ENCODE results near the gene CALM1. TPM values are rescaled to one million over a fixed set of nuclear protein-coding genes. Genes with fewer than 3 reads are reported as not detected.

The CALM1 gene
- total and polyA plus RNA-seq, 2 donors (not counting 3 experiments of a cell fraction or from before 2014, with no cell fraction given): 476 to 731 TPM

- H3K36me3 ChIP-seq (ENCODE audit: control insufficient read depth in 2 of 2, extremely low read depth in 1 of 2, insufficient read depth in 2 of 2, low read length in 2 of 2): no peaks in the 10 kb centered on the region
- peak; percentile 74 for FAIRE-seq
- peak overlapping the region; percentile 97 for H3K27ac ChIP-seq (ENCODE audit: insufficient read depth, low read depth, low read length)
- no peaks in the 10 kb centered on the region for H3K79me2 ChIP-seq (ENCODE audit: control insufficient read depth, insufficient read depth, low read length)
- TSS peak; percentile 90 for BruUV-seq (replicated peaks)
- peak overlapping the region; percentile 16 to 49 (median 36) for H3K4me3 ChIP-seq (replicated peaks in 1 of 3; ENCODE audit: insufficient read depth in 1 of 3, low read depth in 1 of 3, low read length in 3 of 3)
- no peaks in the 10 kb centered on the region for H3K9me1 ChIP-seq (replicated peaks; ENCODE audit: control insufficient read depth, extremely low read depth, insufficient read depth, low read length)
- peak overlapping the region; percentile 71 for H2AFZ ChIP-seq (ENCODE audit: low read depth, low read length)
- no peaks in the 10 kb centered on the region for H4K20me1 ChIP-seq (replicated peaks; ENCODE audit: control insufficient read depth, extremely low read depth, insufficient read depth, low read length)
- intact Hi-C loops (cut with micrococcal nuclease): loop anchor here (1.0 to 5.0 kb wide), 7 partner anchors 13 to 429 kb away; partner anchors contain the start of genes CALM1, EFCAB11, NRDE2 and TDP1
- peak overlapping the region; percentile 100 for H3K9ac ChIP-seq (replicated peaks; ENCODE audit: extremely low read depth, insufficient read depth, low read length)
- no peaks in the 10 kb centered on the region for H3K9me3 ChIP-seq (replicated peaks; ENCODE audit: control insufficient read depth, insufficient read depth, low read length)
- peak; percentile 72 for DNase-seq (ENCODE audit: low read depth, low spot score)
- CTCF ChIA-PET: interaction anchor here (0.8 to 2.0 kb wide), 8 partner anchors 9 to 374 kb away, joined by 3 to 13 read pairs (median 4); partner anchors contain the start of gene CALM1
- peak overlapping the region; percentile 83 for H3K4me2 ChIP-seq (ENCODE audit: insufficient read depth, low read length)
- POLR2A ChIA-PET: interaction anchor here (0.6 to 3.8 kb wide), 3 partner anchors 13 to 315 kb away, joined by 3 to 49 read pairs (median 5); partner anchors contain the start of gene CALM1
- H3K27me3 ChIP-seq (ENCODE audit: control insufficient read depth in 2 of 2, insufficient read depth in 2 of 2, low read length in 2 of 2): peaks cover 0 to 2% of the 10 kb centered on the region in 2 experiments
- TF ChIP-seq FOS (IDR thresholded peaks at IDR 0.05; ENCODE audit: borderline replicate concordance, insufficient read depth, low read length) (no peak), MAX (IDR thresholded peaks at IDR 0.05; ENCODE audit: insufficient read depth, insufficient read length) (no peak), GATA2 (IDR thresholded peaks at IDR 0.05; ENCODE audit: insufficient read depth, insufficient read length, low read depth, low read length) (peak; percentile 41)
- H3K4me1 ChIP-seq (ENCODE audit: control insufficient read depth, extremely low read depth, insufficient read depth, low read length): peaks cover 17% of the 10 kb centered on the region
- dilution Hi-C loops (cut with MboI; ENCODE audit: extremely low pct_ligation_motif_present, low sequenced_read_pairs): no loop called here
These were observed 12.9 kb upstream of the CALM1 start for GRCh38 chr14:90383731-90384542.

GRCh38 chr14:90384543-90384911 is 12.3 kb upstream of the CALM1 start:
- no peaks in the 10 kb centered on the region for H3K36me3 ChIP-seq (ENCODE audit: control insufficient read depth in 2 of 2, extremely low read depth in 1 of 2, insufficient read depth in 2 of 2, low read length in 2 of 2)
- peak overlapping the region; percentile 100 for H3K9ac ChIP-seq (replicated peaks; ENCODE audit: extremely low read depth, insufficient read depth, low read length)
- ChIA-PET CTCF (interaction anchor here (0.8 to 2.1 kb wide), 8 partner anchors 10 to 374 kb away, joined by 3 to 13 read pairs (median 4); partner anchors contain the start of gene CALM1), POLR2A (interaction anchor here (3.8 kb wide), 1 partner anchor 12 kb away, joined by 49 read pairs; the partner anchor contains the start of gene CALM1)
- H3K9me3 ChIP-seq (replicated peaks; ENCODE audit: control insufficient read depth, insufficient read depth, low read length): no peaks in the 10 kb centered on the region
- H3K4me2 ChIP-seq (ENCODE audit: insufficient read depth, low read length): peak overlapping the region; percentile 83
- H3K4me1 ChIP-seq (ENCODE audit: control insufficient read depth, extremely low read depth, insufficient read depth, low read length): peaks cover 17% of the 10 kb centered on the region
- no peaks in the 10 kb centered on the region for H3K9me1 ChIP-seq (replicated peaks; ENCODE audit: control insufficient read depth, extremely low read depth, insufficient read depth, low read length)
- DNase-seq (ENCODE audit: low read depth, low spot score) (no peak), FAIRE-seq (no peak)
- H3K27ac ChIP-seq (ENCODE audit: insufficient read depth, low read depth, low read length): peak overlapping the region; percentile 97
- BruUV-seq (replicated peaks): no TSS peak
- dilution Hi-C loops (cut with MboI; ENCODE audit: extremely low pct_ligation_motif_present, low sequenced_read_pairs) (no loop called here), intact Hi-C loops (cut with micrococcal nuclease) (loop anchor here (5.0 kb wide), 3 partner anchors 82 to 313 kb away; no protein-coding TSS in a partner anchor)
- H2AFZ ChIP-seq (ENCODE audit: low read depth, low read length): peak overlapping the region; percentile 71
- TF ChIP-seq EZH2 (IDR thresholded peaks at IDR 0.05; ENCODE audit: borderline replicate concordance, low read depth, low read length, severe bottlenecking) (no peak), FOS (IDR thresholded peaks at IDR 0.05; ENCODE audit: borderline replicate concordance, insufficient read depth, low read length) (no peak), GATA2 (IDR thresholded peaks at IDR 0.05; ENCODE audit: insufficient read depth, insufficient read length, low read depth, low read length) (no peak), POLR2AphosphoS5 (IDR thresholded peaks at IDR 0.05; ENCODE audit: insufficient read depth, low read depth, low read length) (no peak), POLR2A (IDR thresholded peaks at IDR 0.05; ENCODE audit: low read depth, low read length) (no peak), MAX (IDR thresholded peaks at IDR 0.05; ENCODE audit: insufficient read depth, insufficient read length) (no peak), CTCF (IDR thresholded peaks at IDR 0.05; ENCODE audit: extremely low read depth in 1 of 2, insufficient read depth in 1 of 2, low read depth in 1 of 2, low read length in 2 of 2) (no peak), JUN (IDR thresholded peaks at IDR 0.05; ENCODE audit: borderline replicate concordance, insufficient read depth, insufficient read length, low read depth) (no peak), MYC (IDR thresholded peaks at IDR 0.05; ENCODE audit: low read depth, low read length) (no peak)
- H3K27me3 ChIP-seq (ENCODE audit: control insufficient read depth in 2 of 2, insufficient read depth in 2 of 2, low read length in 2 of 2): peaks cover 0 to 2% of the 10 kb centered on the region in 2 experiments
- H3K79me2 ChIP-seq (ENCODE audit: control insufficient read depth, insufficient read depth, low read length): no peaks in the 10 kb centered on the region
- no peaks in the 10 kb centered on the region for H4K20me1 ChIP-seq (replicated peaks; ENCODE audit: control insufficient read depth, extremely low read depth, insufficient read depth, low read length)
- no peak overlapping the region for H3K4me3 ChIP-seq (replicated peaks in 1 of 3; ENCODE audit: insufficient read depth in 1 of 3, low read depth in 1 of 3, low read length in 3 of 3)
